GM18909 (cell line): ENCODE results near the gene TRPV2.
"Not testable (repeated sequence)": the region's sequence is repeated elsewhere in the genome, so short reads cannot be mapped to it uniquely, and the experiment has no call there.

Experiments
- ATAC-seq: cut with Tn5 transposase; IDR thresholded peaks from one replicate; pipeline ENCODE4 v1.9.1; 2021; ENCODE audit warnings: mild to moderate bottlenecking; ENCODE audit not compliant: unreplicated experiment, poor library complexity

TRPV2 gene

GRCh38 chr17:16435925-16436886 lies 20.8 kb downstream of the TRPV2 start:
- ATAC-seq, result no peak

DNA sequence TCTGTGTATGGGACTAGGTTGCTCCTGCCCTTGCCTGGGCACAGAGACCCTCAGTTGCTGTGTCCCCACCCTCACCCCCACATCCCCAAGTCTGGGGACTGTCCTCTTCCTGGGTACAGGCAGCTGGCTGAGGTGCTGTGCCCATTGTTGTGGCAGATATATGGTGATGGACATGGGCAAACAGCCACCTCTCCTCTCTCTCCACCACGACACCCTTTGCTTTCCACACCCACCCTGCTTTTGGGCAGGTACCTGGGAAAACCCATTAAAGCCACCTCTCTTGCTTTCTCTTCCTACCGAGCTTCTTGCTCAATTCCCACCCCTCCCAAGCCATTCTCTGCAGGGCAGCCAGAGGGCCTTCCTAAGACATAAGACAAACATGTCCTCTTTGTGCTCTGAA lies 21.7 kb downstream of the TRPV2 start:
- ATAC-seq, result no peak

DNA sequence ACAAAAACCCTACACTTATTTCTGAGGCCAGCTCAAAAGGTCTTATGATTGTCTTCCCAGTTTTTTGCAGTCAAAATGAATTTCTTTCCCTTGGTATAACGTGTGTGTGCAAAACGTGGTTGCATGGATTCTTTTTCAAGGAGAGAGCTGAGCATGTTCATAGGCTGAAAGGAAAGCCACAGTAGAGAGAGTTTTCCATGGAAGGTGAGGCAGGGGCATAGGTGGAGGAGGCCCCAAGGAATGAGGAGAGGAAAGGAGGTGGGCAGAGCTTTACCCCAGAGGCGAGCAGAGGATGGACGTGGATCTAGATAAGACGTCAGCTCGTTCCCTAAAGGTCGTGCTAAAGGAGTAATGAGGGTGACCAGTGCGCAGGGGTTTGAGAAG lies 22.8 kb downstream of the TRPV2 start:
- peak; percentile 7 for ATAC-seq

DNA sequence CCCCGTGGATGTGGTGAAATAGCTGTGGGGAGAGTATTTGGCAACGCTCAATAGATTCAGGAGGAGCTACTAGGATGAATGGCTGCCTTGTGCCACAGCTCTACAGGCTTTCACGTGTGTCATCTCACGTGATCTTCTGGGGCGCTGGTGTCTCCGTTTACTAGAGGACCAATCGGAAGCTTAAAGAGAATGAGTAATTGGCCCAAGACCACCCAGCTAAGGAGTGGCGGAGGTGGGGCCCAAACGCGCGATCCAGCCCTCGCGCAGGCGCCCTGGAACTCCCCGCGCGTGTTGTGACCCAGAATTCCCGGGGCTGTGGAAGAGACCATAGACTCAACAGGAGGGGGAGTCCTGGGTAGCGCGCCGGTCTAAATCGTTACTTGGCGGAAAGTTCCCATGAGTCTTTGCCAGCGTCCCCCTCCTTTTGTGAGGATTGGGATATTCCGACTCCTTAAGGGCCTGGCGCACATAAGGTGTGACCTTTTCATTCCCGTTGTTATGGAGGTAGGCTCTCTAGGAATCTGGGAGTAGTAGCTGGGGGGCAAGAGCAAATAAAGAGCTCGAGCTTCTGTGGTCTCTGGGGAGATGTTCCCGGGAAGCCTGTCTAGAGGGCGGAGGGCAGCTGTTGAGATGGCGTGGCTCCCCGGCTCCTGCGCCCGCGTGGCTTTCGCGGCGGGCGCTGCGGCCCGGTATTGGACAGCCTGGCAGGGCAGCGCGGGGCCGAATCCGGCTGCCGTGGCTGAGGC lies 23.4 kb downstream of the TRPV2 start:
- peak; percentile 86 for ATAC-seq

- ATAC-seq, result peak; percentile 2
These were observed 24.0 kb downstream of the TRPV2 start for GRCh38 chr17:16439303-16439791.

- no peak for ATAC-seq
These were observed 24.5 kb downstream of the TRPV2 start for GRCh38 chr17:16439811-16440351.

GRCh38 chr17:16440354-16440753 lies 25.0 kb downstream of the TRPV2 start:
- not testable (repeated sequence) for ATAC-seq

GRCh38 chr17:16440901-16441629 lies 25.7 kb downstream of the TRPV2 start:
- no peak for ATAC-seq

GRCh38 chr17:16442141-16442540 lies 26.8 kb downstream of the TRPV2 start:
- no peak for ATAC-seq

DNA sequence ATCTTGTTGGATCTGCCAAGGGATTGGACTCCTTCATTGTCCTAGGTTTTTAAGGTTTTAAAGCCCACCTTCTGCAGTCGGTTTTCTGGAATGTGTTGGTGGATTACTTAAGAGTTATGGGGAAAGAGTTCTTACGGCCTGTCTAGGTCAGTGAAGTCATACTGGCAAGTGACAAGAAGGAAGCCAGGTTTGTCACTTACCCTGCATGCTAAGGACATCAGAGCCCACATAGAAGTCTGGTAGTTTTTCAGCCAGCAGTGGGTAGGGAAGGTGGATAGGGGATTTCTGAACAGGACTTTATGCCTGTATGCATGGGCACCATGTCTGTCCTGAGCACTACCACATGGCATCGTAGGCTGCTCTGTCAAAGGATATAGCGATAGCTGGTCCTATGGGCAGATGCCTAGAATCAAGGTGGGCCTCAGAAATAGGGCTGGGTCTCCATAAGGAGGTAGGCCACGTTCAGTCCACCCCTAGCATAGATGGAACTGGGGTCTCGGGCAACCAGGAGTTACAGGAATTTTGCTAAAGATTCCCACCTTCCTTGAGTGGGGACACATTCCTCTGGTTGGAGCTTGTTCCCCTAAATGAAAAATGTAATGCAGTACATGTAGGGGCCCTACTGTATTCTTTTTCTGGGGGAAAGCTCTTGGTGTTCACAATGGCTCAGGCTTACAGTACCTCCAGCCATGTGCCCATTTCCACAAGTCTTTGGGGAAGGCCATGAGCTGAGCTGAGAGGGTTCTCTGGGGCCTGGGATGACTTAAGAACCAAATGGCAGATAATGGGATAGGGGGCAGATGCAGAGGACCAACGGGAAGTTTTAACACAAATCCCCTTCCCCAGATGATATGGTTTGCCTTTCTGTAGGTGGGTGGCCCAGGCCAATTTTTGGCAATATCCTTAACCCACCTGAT lies 27.5 kb downstream of the TRPV2 start:
- no peak for ATAC-seq

DNA sequence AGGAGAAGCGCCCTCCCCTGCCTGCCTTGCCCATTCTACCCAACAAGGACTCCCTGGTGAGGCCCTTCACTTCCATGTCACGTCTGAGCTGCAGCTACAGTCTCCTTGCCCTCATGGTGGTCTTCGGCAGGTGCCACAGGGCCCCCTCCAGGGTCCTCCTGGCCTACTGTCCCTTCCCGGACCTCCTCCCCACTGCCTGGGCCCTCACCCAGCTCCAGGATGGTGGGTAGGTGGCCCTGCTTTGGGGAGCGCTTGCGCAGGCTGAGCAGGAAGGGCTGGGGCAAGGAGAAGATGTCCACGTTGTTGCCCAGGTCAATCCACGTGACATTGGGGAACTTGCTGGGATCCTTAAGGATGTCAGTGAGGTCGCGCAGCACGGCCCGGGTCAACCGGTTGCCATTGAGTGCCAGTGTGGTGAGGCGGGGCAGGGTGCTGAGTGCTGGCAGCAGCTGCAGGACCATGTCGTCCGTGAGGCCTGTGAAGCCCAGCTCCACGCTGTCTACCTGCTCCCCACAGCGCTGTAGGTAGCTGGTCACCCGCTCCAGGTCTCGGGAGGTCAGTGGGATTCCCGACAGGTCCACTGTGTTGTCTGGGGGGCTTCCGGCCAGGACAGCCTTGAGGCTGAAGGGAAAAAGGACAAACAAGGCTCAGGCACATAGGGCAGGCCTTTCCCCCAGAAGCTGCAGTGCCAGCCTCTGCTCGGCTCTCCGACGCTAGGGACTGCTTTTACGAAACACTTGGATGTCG lies 28.3 kb downstream of the TRPV2 start:
- ATAC-seq, result no peak

DNA sequence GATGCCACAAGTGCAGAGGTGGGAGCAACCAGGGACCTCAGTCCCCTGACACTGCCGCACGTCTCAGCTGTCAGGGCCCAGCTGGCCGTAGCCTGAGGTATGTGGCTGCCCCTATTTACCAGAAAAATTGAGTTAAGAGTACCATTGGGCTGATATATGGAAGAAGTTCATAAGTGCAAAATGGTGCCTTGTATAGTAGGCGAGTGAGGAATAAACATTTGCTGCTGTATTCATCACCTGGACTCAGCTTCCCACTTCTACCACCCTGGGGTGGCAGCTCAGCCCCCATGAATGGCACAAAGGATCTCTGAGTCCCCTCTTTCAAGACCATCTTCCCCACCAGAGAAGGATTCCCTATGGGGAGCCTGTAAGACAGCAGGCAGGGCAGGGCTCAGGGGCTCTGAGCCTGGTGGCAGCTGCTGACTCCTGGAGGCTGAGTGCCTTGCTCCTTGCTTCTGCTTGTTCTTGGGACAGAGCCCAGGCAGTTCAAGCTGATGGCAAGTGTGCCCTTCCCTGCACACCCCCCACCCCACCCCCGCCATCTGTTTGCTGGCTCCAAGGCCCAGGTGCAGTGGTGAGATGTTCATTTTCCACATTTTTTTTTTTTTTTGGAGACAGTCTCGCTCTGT lies 29.0 kb downstream of the TRPV2 start:
- ATAC-seq, result no peak

DNA sequence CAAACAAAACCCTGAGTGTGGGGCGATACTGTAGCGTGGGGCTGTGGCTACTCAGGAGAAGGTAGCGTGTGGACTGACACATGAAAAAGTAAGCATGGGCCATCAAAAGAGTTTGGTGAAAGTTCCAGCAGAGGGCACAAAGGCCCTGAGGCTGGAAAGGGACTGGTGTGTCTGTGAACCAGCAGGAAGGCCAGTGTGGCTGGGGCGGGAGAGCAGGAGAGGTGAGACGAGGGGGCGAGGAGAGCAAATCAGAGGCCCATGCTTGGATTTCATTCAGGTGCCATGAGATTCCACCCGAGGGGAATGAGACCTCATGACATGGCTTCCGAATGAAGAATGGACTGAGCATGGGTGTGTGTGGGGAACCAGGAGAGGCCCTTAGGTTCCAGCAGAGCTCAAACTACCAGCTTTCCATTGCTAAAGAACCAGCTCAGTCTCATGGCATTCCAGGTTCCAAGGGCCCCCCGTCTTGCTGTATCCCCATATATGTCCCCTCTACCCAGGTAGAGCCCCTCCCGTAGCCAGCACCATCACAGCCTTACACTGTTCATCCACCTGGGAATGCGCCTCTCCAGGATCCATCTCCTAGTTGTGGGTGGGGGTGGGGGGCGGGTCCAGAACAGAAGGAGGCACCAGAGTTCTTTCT lies 31.1 kb downstream of the TRPV2 start:
- no peak for ATAC-seq

DNA sequence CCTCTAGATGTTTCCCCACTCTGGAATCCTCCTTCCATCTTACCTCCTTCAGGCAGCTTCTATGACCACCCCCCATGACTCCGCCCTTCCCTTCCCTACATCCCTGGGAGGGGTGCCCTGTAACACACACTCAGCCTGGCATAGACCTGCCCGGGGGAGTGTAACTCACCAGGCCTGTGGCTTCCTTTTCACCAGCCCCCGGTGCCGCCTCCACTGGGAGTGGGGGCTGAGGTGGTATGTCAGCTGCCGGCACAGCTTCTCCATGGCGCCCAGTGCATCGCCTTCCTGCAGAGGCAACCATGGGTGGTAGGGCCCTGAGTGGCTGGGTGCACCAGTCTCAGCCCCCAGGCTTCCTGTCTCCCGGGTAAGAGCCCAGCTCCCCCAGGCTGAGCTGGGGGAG lies 32.3 kb downstream of the TRPV2 start:
- no peak for ATAC-seq

- ATAC-seq, result no peak
These were observed 33.1 kb downstream of the TRPV2 start for GRCh38 chr17:16448490-16448889.

DNA sequence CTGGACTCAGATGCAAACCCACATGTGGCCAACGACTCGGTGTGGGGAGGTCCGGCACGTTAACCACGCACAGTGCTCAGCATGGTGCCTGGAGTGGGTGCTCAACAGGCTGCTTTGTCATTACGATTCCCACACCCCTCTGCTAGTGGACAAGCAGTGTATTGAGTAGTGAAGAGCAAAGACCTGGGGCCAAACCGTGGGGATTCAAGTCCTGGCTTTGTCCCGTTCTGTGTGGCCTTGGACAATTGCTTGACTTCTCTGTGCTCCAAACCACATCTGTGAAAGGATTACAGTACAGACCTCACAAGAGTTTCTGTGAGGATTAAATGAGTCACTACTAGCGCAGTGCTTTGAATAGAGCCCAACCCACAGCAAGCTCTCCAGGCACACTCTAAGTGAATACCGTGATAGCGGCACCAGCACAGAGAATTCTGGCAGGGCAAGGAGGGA lies 33.8 kb downstream of the TRPV2 start:
- no peak for ATAC-seq

- no peak for ATAC-seq
These were observed 34.7 kb downstream of the TRPV2 start for GRCh38 chr17:16450028-16450427.

DNA sequence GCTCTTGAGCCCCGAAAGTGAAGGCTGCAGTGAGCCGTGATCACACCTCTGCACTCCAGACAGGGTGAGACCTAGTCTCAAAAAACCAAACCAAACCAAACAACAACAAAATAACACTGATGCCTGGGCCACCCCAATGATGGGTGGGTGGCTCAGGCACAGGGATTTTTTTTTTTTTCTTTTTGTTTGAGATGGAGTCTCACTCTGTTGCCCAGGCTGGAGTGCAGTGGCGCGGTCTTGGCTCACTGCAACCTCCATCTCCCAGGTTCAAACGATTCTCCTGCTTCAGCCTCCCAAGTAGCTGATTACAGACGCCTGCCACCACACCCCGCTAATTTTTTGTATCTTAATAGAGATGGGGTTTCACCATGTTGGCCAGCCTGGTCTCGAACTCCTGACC lies 36.9 kb downstream of the TRPV2 start:
- not testable (repeated sequence) for ATAC-seq
